Hematopoietic multipotent progenitor cell treated with erythropoietin and hydrocortisone succinate and interleukin-3 and kit ligand, for 15 days (in vitro differentiated cells): Measurements from ENCODE around the gene KRT74.

ENCODE experiments used
- DNase-seq: peaks from one replicate; pipeline ENCODE4 v3.0.0-alpha.2; 2015; ENCODE audit warnings: low spot score

The KRT74 gene

GRCh38 chr12:52573306-52573705 is 337 bp downstream of the KRT74 start:
- DNase-seq, result no peak

DNA sequence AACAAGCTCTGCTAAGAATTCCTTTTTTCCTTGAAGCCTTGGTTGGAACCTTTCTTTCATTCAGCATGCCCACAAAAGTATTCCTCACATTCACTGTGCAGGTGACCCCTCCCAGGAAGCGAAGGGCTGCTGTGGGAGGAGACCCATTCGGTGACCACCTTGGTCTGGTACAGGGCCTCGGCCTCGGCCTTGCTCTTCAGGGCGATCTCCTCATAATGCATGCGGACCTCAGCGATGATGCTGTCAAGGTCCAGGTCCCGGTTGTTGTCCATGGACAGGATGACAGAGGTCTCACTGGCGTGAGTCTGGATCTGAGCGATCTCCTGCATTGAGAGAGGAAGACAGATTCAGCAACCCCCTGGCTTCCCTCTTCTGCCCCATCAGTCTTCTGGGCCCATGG is 3.1 kb downstream of the KRT74 start:
- no peak for DNase-seq

GRCh38 chr12:52568111-52568510 is 5.5 kb downstream of the KRT74 start:
- DNase-seq, result no peak

DNA sequence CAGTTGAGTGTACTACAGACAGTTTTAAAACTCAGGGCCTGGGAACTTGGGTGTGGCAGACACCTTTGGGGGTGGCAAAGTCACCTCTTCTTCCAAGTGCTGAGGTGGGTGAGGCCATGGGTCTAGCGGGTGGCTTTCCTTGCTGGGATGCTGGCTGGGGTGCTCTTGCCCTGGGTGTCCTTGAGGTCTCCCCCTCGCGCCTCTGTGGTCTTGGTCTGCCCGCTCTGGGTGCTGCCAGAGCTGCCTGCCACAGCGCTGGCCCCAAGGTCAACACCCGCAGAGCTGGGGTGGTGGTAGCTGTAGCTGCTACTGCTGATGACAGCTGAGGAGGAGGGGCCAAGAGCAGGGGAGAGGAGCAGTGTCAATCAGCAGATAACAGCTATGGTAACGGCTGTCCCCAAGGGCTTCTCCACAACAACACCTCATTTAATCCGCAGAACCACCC is 6.8 kb downstream of the KRT74 start:
- no peak for DNase-seq

GRCh38 chr12:52564582-52564981 is 9.1 kb downstream of the KRT74 start:
- no peak for DNase-seq

GRCh38 chr12:52561880-52562449 is 11.7 kb downstream of the KRT74 start:
- DNase-seq, result no peak

GRCh38 chr12:52559979-52560378 is 13.7 kb downstream of the KRT74 start:
- no peak for DNase-seq

DNA sequence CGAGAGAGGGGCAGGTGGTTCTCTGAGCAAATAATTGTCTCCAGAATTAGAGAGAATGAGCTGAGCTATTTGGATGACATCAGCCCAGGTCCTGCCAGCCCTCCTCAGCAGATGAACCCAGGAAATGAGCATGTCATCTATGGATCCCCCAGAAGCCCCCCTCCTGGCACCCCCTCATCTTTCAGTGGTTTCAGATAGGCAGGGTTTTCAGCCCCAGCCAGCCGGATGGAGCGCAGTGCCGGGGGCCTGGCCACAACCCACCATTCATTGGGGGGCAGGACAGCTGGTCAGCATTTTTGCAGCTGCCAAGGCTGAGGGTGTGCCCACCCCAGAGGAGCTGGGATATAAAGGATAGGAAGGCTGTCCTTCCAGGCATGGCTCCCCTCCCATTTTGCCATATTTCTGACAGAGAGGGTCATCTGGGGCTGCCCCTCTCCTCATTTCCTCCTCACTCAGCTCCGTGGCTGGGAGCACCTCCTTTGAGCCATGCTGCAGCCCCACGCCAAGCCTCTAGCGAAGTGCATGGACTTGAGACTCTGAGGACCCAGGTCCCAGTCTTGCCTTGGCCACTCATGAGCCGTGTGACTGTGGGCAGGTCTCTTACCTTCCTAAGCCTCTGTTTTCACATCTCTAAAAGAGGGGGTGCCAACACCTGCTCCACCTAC is 14.7 kb downstream of the KRT74 start:
- no peak for DNase-seq

GRCh38 chr12:52557476-52557875 is 16.2 kb downstream of the KRT74 start:
- DNase-seq, result no peak

GRCh38 chr12:52555577-52555976 is 18.1 kb downstream of the KRT74 start:
- no peak for DNase-seq

DNA sequence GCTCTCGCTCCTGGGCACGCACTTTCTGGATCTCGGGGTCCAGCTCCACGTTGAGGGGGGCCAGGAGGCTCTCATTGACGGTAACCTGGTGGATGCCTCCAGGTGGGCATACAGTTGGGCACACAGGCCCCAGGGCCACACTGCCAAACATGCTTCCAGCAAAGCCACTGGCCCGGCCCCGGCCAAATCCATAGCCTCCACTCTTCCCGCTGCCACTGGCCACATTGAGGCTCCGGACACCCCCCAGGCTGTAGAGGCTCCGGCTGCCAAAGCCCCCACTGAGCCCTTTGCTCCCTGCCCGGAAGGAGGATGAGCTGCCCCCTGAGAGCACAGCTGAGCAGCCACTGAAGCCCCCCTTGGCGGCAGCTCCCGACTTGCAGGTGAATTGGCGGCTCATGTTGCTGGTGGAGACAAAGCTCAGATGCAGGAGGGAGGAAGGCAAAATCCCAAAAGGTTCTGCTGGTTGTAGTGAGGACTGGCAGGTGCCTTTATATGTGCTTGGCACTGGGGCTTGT is 20.9 kb downstream of the KRT74 start, which contains the start of gene KRT71:
Gene KRT71 (minus strand): TSS at position 465 of the 515 bp plus-strand sequence. CDS start 68 bp downstream, at position 397.
- DNase-seq, result no peak

GRCh38 chr12:52552055-52552454 is 21.6 kb downstream of the KRT74 start:
- no peak for DNase-seq

GRCh38 chr12:52551216-52551865 is 22.3 kb downstream of the KRT74 start:
- DNase-seq, result no peak

DNA sequence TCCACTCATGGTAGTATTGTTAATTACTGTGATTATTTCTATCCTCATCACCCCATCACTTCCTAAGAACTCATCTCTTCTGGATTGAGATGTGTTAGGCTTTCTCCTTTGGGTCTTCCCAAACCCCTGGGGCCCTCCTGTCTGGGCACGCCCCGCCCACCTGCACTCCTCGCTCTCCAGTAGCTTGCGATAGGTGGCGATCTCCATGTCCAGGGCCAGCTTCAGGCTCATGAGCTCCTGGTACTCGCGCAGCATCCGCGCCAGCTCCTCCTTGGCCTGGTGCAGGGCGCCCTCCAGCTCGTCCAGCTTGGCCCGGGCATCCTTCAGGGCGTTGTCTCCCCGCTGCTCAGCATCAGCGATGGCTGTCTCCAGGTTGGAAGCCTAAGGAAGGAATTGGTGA is 27.5 kb downstream of the KRT74 start:
- DNase-seq, result no peak

DNA sequence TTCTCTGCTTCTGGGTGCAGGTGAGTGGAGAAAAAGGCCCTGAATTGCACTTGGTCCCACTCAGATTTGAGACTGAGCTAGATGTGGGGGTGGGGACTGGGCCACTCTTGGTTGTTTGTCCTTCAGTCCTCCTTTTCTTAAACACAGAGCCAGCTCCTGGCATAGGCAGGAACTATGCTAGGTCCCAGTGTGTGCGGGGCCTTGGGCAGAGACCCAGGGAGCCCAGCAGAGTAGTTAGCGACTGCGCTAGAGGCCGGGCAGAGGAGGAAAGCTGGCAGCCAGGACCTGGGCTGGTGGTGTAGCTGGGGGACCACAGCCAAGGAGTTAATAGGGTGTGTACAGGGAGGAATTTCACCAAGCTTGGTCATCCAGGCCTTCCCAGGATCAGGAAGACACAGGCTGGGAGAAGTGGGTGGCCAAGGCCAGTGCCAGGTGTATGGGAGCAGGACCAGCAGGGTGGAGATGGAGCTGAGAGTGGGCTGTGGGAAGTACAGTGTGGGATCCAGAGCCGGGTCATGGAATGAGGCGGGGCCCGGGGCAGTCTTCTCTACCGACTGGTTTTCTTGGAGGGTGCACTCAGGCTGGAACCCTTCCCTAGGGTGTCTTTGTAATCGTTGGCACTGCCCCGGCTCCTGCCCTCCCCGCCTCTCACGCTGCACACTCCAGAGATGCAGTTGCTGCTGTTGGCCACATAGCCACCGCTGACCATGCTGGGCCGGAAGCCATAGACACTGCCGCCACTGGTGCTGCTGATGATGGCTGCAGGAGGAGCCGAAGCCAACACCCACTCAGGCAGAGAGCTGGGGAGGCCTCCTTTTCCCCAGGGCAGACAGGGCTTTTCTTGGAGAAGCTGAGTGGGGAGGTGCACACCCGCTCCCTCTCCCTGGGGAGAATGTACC is 29.4 kb downstream of the KRT74 start:
- DNase-seq, result no peak

DNA sequence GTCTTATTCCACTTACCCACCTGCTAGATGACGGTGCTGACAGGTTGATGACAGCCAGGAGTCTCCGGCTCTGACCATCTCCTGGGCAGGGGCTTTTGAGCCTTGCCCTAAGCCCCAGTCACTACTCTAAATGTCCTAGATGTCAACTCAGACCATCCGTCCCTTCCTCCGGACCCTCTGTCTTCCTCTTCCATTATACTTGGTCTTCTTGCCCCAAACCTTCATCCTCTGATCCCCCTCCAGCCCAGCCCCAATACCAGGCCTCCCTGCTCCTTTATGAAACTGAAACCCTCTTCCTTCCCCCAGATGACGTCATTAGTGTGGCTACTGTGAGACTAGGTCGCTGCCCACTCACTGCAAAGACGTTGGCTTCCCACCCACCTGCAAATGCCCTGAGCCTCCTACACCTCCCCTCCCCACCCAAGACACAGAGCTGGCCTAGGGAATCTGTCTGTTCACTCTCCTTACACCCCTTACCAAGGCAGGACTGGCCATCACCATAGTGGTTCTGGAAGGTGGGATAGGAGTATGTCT is 30.8 kb downstream of the KRT74 start:
- DNase-seq, result no peak

DNA sequence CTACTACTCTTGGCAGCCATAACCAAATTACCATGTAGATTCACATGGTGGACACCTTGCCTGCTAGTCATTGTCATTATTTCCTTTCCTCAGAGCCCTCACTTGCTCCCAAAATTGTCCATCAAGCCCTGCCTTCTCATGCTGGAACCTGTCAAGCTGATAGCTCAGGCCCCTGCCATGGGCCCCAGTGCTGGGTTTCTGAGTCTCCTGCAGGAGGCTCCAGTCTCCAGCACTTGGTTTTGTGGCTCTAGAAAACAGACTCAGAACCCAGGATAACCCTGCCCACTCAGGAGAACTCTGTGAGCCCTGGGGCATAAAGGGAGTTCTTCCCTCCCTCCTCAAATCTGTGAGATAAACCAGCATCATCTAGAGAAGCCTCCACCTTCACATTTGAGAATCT is 31.5 kb downstream of the KRT74 start:
- DNase-seq, result no peak

- no peak for DNase-seq
These were observed 31.9 kb downstream of the KRT74 start for GRCh38 chr12:52541709-52542108.

- no peak for DNase-seq
These were observed 33.1 kb downstream of the KRT74 start for GRCh38 chr12:52540531-52540930.

GRCh38 chr12:52539821-52540173 is 33.8 kb downstream of the KRT74 start:
- DNase-seq, result no peak

GRCh38 chr12:52539083-52539820 is 34.4 kb downstream of the KRT74 start:
- no peak for DNase-seq
